SK-N-SH treated with all-trans-retinoic acid at 6 μM for 48 hours (cell line): ENCODE results near the gene NTNG1.

Experiments
- ATAC-seq: fragments of 200-7000 bp; cut with Tn5 transposase; 3 replicates; pipeline ENCODE4 v1.9.1; 2020; ENCODE audit warnings: mild to moderate bottlenecking, moderate library complexity
- ARNTL ChIP-seq: fragments of 450-650 bp; formaldehyde crosslinking; IDR thresholded peaks from 2 replicates; pipeline ENCODE4 v1.5.0; 2020; ENCODE audit warnings: low read depth, mild to moderate bottlenecking, moderate library complexity, borderline replicate concordance
- BACH2 ChIP-seq: fragments of 250-450 bp; sonication (Bioruptor Pico); IDR thresholded peaks from 2 replicates; pipeline ENCODE4 v1.9.0; 2021; ENCODE audit warnings: mild to moderate bottlenecking, borderline replicate concordance
- CREB5 ChIP-seq: fragments of 250-450 bp; sonication (Bioruptor Pico); IDR thresholded peaks from 2 replicates; pipeline ENCODE4 v1.5.1; 2020; ENCODE audit warnings: low read depth, mild to moderate bottlenecking, moderate library complexity
- CSDC2 ChIP-seq: fragments of 250-450 bp; sonication (Bioruptor Pico); IDR thresholded peaks from 2 replicates; pipeline ENCODE4 v1.5.0; 2020; ENCODE audit warnings: mild to moderate bottlenecking, moderate library complexity
- CSRNP3 ChIP-seq: fragments of 250-450 bp; sonication (Bioruptor Pico); IDR thresholded peaks from 2 replicates; pipeline ENCODE4 v1.5.1; 2021; ENCODE audit warnings: mild to moderate bottlenecking, moderate library complexity
- ESRRG ChIP-seq: fragments of 250-450 bp; sonication (Bioruptor Pico); IDR thresholded peaks from 2 replicates; pipeline ENCODE4 v1.6.1; 2021; ENCODE audit warnings: mild to moderate bottlenecking
- GLIS3 ChIP-seq: fragments of 250-450 bp; sonication (Bioruptor Pico); IDR thresholded peaks from 2 replicates; pipeline ENCODE4 v1.5.0; 2020; ENCODE audit warnings: mild to moderate bottlenecking, moderate library complexity
- ISL1 ChIP-seq: fragments of 250-450 bp; sonication (Bioruptor Pico); IDR thresholded peaks from 2 replicates; pipeline ENCODE4 v2.1.2; 2022; ENCODE audit warnings: mild to moderate bottlenecking, moderate library complexity
- OSR1 ChIP-seq: fragments of 250-450 bp; sonication (Bioruptor Pico); IDR thresholded peaks from 2 replicates; pipeline ENCODE4 v1.8.0; 2022; ENCODE audit warnings: moderate library complexity, mild to moderate bottlenecking, inconsistent platforms
- POU6F1 ChIP-seq: fragments of 250-450 bp; sonication (Bioruptor Pico); IDR thresholded peaks from 2 replicates; pipeline ENCODE4 v1.8.0; 2021; ENCODE audit warnings: low read depth, mild to moderate bottlenecking, moderate library complexity, borderline replicate concordance
- PPARA ChIP-seq: fragments of 250-450 bp; sonication (Bioruptor Pico); IDR thresholded peaks from 2 replicates; pipeline ENCODE4 v1.5.0; 2020; ENCODE audit warnings: mild to moderate bottlenecking, borderline replicate concordance
- RARB ChIP-seq: fragments of 250-450 bp; sonication (Bioruptor Pico); IDR thresholded peaks from 2 replicates; pipeline ENCODE4 v1.8.0; 2021; ENCODE audit warnings: mild to moderate bottlenecking, moderate library complexity
- SNAI2 ChIP-seq: fragments of 250-450 bp; sonication (Bioruptor Pico); IDR thresholded peaks from 2 replicates; pipeline ENCODE4 v1.5.0; 2020; ENCODE audit warnings: mild to moderate bottlenecking, moderate library complexity
- TCF4 ChIP-seq: fragments of 250-450 bp; sonication (Bioruptor Pico); IDR thresholded peaks from 2 replicates; pipeline ENCODE4 v1.8.0; 2021; ENCODE audit warnings: mild to moderate bottlenecking, moderate library complexity, borderline replicate concordance
- ZFP3 ChIP-seq: fragments of 250-450 bp; sonication (Bioruptor Pico); IDR thresholded peaks from 2 replicates; pipeline ENCODE4 v1.5.0; 2020; ENCODE audit warnings: mild to moderate bottlenecking, moderate library complexity
- ZNF565 ChIP-seq: fragments of 450-650 bp; formaldehyde crosslinking; conservative IDR thresholded peaks from 2 replicates; pipeline ENCODE4 v1.5.0; 2020; ENCODE audit warnings: low read depth, mild to moderate bottlenecking, moderate library complexity
- ZNF8 ChIP-seq: fragments of 450-650 bp; formaldehyde crosslinking; IDR thresholded peaks from 2 replicates; pipeline ENCODE4 v1.5.0; 2020; ENCODE audit warnings: mild to moderate bottlenecking, moderate library complexity
- TF ChIP-seq, protein P1 (sequence below): fragments of 250-450 bp; sonication (Bioruptor Pico); IDR thresholded peaks from 2 replicates; pipeline ENCODE4 v1.8.0; 2020; ENCODE audit warnings: mild to moderate bottlenecking, moderate library complexity, borderline replicate concordance
- TF ChIP-seq, protein P2 (sequence below): fragments of 250-450 bp; sonication (Bioruptor Pico); IDR thresholded peaks from 2 replicates; pipeline ENCODE4 v1.5.0; 2020; ENCODE audit warnings: mild to moderate bottlenecking, moderate library complexity

Gene NTNG1

GRCh38 chr1:107454791-107455190 is 314.0 kb downstream of the NTNG1 start:
- ATAC-seq = no peak
- no peak for TF ChIP-seq ESRRG
- no peak for TF ChIP-seq ZNF8
- TF ChIP-seq, all 23 proteins: peak for 0

DNA sequence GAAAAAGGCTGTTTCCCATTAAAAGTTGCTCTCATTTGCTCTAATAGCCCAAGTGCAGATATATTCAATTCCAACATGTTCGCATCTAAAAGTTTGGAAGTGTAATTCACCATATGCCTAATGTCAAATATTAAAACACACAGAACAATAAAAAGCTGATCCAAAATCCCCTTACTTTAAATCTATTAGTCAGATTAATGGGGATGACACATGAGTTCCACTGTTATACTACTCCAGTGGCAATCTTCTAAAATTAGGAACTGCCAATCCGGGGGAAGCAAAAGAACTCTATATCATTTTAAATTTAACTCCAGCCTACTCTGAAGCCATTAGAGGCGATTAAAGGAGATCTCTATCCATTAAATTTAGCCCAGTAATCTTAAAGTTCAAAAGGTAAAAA is 317.1 kb downstream of the NTNG1 start:
- TF ChIP-seq GLIS3 (CRISPR knock-in tag) (no peak), PPARA (CRISPR knock-in tag) (no peak), BACH2 (CRISPR knock-in tag) (no peak), ZNF565 (CRISPR knock-in tag) (no peak), CSDC2 (CRISPR knock-in tag) (no peak), ISL1 (CRISPR knock-in tag) (no peak), SNAI2 (CRISPR knock-in tag) (no peak), OSR1 (CRISPR knock-in tag) (no peak), CREB5 (CRISPR knock-in tag) (no peak), ZNF8 (no peak), ARNTL (no peak), ZFP3 (no peak), TCF4 (CRISPR knock-in tag) (no peak), RARB (CRISPR knock-in tag) (no peak)
- TF ChIP-seq, protein P1, sequence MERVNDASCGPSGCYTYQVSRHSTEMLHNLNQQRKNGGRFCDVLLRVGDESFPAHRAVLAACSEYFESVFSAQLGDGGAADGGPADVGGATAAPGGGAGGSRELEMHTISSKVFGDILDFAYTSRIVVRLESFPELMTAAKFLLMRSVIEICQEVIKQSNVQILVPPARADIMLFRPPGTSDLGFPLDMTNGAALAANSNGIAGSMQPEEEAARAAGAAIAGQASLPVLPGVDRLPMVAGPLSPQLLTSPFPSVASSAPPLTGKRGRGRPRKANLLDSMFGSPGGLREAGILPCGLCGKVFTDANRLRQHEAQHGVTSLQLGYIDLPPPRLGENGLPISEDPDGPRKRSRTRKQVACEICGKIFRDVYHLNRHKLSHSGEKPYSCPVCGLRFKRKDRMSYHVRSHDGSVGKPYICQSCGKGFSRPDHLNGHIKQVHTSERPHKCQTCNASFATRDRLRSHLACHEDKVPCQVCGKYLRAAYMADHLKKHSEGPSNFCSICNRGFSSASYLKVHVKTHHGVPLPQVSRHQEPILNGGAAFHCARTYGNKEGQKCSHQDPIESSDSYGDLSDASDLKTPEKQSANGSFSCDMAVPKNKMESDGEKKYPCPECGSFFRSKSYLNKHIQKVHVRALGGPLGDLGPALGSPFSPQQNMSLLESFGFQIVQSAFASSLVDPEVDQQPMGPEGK (CRISPR knock-in tag) = no peak
- TF ChIP-seq, protein P2, sequence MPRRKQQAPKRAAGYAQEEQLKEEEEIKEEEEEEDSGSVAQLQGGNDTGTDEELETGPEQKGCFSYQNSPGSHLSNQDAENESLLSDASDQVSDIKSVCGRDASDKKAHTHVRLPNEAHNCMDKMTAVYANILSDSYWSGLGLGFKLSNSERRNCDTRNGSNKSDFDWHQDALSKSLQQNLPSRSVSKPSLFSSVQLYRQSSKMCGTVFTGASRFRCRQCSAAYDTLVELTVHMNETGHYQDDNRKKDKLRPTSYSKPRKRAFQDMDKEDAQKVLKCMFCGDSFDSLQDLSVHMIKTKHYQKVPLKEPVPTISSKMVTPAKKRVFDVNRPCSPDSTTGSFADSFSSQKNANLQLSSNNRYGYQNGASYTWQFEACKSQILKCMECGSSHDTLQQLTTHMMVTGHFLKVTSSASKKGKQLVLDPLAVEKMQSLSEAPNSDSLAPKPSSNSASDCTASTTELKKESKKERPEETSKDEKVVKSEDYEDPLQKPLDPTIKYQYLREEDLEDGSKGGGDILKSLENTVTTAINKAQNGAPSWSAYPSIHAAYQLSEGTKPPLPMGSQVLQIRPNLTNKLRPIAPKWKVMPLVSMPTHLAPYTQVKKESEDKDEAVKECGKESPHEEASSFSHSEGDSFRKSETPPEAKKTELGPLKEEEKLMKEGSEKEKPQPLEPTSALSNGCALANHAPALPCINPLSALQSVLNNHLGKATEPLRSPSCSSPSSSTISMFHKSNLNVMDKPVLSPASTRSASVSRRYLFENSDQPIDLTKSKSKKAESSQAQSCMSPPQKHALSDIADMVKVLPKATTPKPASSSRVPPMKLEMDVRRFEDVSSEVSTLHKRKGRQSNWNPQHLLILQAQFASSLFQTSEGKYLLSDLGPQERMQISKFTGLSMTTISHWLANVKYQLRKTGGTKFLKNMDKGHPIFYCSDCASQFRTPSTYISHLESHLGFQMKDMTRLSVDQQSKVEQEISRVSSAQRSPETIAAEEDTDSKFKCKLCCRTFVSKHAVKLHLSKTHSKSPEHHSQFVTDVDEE (CRISPR knock-in tag) = no peak
- ATAC-seq = no peak

- ATAC-seq = no peak
- TF ChIP-seq CSRNP3 (no peak), ISL1 (CRISPR knock-in tag) (no peak), ZNF565 (CRISPR knock-in tag) (no peak), RARB (CRISPR knock-in tag) (no peak), CSDC2 (CRISPR knock-in tag) (no peak), CREB5 (CRISPR knock-in tag) (no peak), ESRRG (no peak), POU6F1 (CRISPR knock-in tag) (no peak), SNAI2 (CRISPR knock-in tag) (no peak), ZNF8 (no peak), PPARA (CRISPR knock-in tag) (no peak)
Observed at GRCh38 chr1:107459204-107459904, 318.5 kb downstream of the NTNG1 start.
